HG03575 (cell line): ENCODE results near the gene NACC2.
"Not testable (repeated sequence)": the region's sequence is repeated elsewhere in the genome, so short reads cannot be mapped to it uniquely, and the experiment has no call there.

Experiments used
- ATAC-seq: cut with Tn5 transposase; IDR thresholded peaks from one replicate; pipeline ENCODE4 v1.9.1; 2021; ENCODE audit not compliant: unreplicated experiment, insufficient number of reproducible peaks, low FRiP score; ENCODE audit errors: extremely low read depth

Gene NACC2

DNA sequence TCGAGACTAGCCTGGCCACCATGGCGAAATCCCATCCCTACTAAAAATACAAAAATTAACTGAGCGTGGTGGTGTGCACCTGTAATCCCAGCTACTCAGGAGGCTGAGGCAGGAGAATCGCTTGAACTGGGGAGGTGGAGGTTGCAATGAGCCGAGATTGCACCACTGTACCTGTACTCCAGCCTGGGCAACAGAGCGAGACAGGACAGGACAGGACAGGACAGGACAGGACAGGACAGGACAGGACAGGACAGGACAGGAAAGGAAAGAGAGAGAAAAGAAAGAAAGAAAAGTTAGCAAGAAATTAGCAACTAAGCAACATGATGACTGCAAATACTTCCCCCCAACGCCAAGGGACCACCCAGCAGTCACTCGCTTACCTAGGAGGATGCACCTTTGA is 33.2 kb downstream of the NACC2 start:
- ATAC-seq = not testable (repeated sequence)

DNA sequence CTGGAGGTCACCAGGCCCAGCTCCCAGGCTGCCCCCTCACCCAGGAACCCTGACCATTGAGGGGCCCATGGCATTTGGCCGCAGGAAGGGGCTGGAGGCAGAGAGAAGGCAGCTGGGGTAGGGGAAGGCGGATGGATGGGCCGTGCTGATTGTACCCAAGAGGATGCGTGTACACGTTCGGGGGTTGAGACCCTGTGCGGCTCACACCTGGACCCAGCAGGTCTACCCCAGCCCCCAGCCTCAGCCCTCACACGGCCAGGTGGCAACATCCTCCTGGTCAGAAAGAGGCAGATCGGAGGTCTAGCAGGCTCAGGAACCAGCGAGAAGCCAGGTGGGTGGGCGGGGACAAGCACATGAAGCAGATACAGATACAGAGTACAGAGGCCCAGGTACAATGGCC is 33.7 kb downstream of the NACC2 start:
- no peak for ATAC-seq

- ATAC-seq = no peak
These were observed 34.3 kb downstream of the NACC2 start for GRCh38 chr9:136060671-136061371.

- ATAC-seq = no peak
These were observed 35.0 kb downstream of the NACC2 start for GRCh38 chr9:136059851-136060670.

DNA sequence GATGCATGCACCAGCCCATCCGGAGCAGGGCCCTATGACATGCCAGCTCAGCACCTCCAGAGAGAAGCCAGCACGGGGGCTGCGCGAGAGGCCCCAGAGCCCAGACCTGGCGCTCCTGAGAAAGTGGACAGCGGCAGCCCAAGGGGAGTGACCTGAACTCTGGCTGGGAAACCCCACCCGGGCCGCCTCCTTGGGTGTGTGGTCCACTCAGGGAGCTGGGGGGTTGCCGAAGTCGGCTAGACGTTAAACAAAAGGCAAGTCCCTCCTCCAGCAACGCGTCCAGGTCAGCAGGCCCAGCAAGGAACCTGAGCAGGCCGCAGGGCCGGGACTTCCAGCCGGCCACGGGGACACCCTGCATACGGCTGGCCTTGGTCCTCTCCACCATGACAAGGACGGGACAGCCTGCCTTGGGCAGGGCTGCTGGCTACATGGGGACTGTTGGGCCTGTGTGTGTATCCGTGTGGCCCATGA is 35.7 kb downstream of the NACC2 start:
- ATAC-seq = no peak

GRCh38 chr9:136058801-136059302 is 36.2 kb downstream of the NACC2 start:
- ATAC-seq = no peak

DNA sequence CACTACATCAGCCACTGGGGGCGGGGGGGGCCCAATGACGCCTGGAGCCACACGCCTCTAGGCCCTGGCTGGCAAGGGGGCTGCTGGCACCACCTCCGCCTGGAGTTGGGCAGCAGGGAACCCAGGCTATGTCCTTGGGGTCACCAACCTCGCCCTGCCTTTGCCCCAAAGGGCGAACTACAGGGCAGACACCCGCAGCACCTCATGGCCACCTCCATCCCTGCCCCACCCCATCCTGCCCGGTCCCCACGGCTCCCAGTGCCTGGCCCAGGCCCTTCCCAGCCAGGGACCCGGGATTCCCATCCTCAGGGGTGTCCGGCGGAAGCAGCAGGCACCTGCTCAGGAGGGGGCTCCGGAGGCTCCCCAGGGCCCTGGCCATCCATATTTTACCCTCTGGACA is 37.0 kb downstream of the NACC2 start:
- ATAC-seq = no peak

DNA sequence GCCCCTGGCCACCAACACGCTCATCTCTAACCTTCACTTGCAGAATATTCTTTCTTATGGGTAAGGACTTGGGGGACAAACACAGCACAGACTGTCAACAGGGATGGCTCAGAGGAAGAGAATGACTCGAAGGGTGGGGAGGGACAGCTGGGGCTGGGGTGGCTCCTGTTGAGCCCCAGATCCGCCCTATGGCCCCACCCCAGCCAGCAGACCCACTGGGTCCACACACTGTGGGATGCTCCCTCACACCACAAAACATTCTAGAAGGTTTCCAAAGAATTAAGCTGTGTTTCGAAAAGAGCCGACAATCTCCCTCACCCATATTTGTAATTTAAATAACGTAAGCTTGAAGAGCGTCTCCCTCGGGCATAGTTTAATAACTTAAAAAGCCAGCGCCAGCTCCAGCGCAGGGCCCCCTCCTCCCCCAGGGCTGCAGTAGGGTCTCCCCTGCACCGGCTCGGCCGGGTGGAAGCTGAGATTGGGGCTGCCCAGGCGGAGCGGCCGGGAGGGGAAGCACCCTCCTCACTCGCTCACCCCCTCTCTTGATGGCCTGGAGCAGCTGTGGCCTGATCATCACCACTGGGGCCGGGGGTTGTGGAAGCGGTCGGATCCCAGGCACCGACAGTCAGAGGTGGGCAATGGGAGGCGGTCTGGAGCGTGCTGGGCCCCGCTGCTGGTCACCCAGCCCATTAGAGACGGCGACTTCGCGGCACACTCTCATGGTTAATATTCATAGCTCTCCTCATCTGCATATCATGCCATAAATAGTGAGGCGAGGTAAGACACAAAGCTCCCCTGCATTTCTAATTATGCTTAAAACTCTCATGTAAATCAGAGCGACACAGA is 37.6 kb downstream of the NACC2 start:
- no peak for ATAC-seq

GRCh38 chr9:136056546-136057235 is 38.4 kb downstream of the NACC2 start:
- no peak for ATAC-seq

GRCh38 chr9:136055715-136056545 is 39.2 kb downstream of the NACC2 start:
- ATAC-seq = no peak

DNA sequence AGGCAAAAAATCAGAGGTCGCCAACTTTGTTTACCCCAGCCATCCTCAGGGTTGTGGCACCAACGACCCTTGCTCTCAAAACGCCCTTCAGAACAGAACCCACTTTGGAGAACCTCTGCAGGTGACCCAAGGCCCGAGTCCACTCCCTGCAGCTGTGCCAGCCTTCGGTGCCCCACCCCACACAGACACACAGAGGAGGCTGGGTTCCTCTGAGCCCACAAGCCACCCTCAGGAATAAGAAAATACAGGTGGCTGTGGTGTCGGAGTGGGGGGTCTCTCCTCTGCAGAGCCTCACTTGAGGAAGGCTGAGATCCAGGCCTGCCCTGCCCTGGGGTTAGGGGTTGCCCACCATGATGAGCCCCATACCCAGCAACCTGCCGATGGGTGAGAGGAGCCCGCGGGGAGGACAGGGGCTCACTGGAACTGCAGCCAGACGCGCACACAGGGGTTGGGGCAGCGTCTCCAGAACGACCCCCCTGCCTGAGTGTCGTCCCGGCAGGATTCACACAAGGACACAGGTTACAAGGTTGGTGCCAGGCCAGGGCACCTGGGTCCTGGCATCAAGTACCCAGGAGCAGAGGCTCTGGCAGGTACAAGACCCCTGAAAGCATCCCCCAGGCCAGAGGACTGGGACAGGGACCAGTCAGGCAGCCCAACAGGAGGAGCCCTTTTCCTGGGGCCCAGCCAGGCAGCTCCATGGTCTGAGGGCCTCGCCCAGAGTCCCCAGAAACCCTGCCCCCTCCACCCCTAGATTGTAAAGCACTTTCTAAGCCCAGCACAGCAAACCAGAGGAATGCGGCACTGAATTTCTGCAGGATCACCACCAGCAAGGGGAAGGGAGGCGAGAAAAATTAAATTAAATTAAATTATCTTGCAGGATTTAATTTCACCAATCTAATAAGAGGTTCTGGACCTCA is 40.0 kb downstream of the NACC2 start:
- no peak for ATAC-seq

GRCh38 chr9:136054146-136054545 is 40.9 kb downstream of the NACC2 start:
- ATAC-seq = no peak

GRCh38 chr9:136053757-136054142 is 41.3 kb downstream of the NACC2 start:
- no peak for ATAC-seq

GRCh38 chr9:136052991-136053756 is 41.9 kb downstream of the NACC2 start:
- ATAC-seq = no peak

- no peak for ATAC-seq
These were observed 42.6 kb downstream of the NACC2 start for GRCh38 chr9:136052472-136052880.

DNA sequence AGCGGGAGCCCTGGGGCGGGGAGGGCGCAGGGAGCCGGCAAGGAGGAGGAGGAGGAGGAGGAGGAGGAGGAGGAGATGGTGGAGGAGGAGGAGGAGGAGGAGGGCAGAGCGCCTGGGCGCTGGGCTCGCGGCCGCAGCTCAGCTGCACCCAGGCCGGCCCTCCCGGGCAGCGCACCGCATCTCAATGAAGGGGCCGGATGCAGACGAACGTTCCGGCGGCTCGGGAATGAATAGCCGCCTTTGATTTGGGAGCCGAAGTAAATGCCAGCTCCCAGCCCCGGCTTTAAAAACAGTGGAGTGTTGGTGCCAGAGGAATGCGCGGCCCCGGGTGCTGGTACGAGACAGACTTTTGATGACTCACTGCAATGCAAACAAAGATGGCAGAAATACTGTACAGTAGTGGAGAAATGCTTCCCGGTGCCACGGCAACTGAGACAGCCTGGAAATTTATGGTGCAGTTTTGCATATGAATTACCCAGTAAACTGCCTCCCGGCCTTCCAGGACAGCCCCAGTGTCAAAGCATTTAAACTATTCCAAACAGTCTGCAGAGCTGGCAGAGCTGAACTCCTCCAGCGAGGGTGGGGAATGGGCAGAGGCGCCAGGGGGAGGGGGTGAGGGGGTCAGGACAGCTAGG is 43.1 kb downstream of the NACC2 start:
- no peak for ATAC-seq
